HepG2 (cell line): ENCODE results near the gene MRPL30. TPM values are rescaled to one million over a fixed set of nuclear protein-coding genes. Genes with fewer than 3 reads are reported as not detected.

ENCODE experiments used
- AHDC1 ChIP-seq: sonication (generic); formaldehyde crosslinking; IDR thresholded peaks from 2 replicates; pipeline ENCODE4 v1.5.1; 2020; ENCODE audit warnings: mild to moderate bottlenecking, missing genetic modification reagents, borderline replicate concordance
- FLYWCH1 ChIP-seq: sonication (generic); formaldehyde crosslinking; IDR thresholded peaks from 2 replicates; pipeline ENCODE4 v1.8.1; 2023; ENCODE audit warnings: mild to moderate bottlenecking, missing genetic modification reagents
- FOXK2 ChIP-seq: fragments of 450-650 bp; IDR thresholded peaks from 2 replicates; pipeline ENCODE4 v1.6.1; 2016
- HNRNPL ChIP-seq: fragments of 200-400 bp; formaldehyde crosslinking; IDR thresholded peaks from 2 replicates; pipeline ENCODE4 v1.6.1; 2017; ENCODE audit warnings: mild to moderate bottlenecking, low read depth, low read length
- MEIS1 ChIP-seq: sonication (generic); formaldehyde crosslinking; IDR thresholded peaks from 2 replicates; pipeline ENCODE4 v1.9.0; 2021; ENCODE audit warnings: mild to moderate bottlenecking, missing genetic modification reagents, moderate library complexity, borderline replicate concordance
- RXRA ChIP-seq: sonication (generic); formaldehyde crosslinking; IDR thresholded peaks from 2 replicates; pipeline ENCODE4 v1.5.1; 2020; ENCODE audit warnings: missing genetic modification reagents
- SKIL ChIP-seq: sonication (generic); formaldehyde crosslinking; IDR thresholded peaks from 2 replicates; pipeline ENCODE4 v1.8.0; 2022; ENCODE audit warnings: missing genetic modification reagents, mild to moderate bottlenecking, moderate library complexity, borderline replicate concordance
- TMF1 ChIP-seq: sonication (generic); formaldehyde crosslinking; IDR thresholded peaks from 2 replicates; pipeline ENCODE4 v1.8.1; 2022; ENCODE audit warnings: low read depth, missing genetic modification reagents
- ZBTB33 ChIP-seq: sonication (generic); formaldehyde crosslinking; IDR thresholded peaks from 2 replicates; pipeline ENCODE4 v1.4.0; 2020; ENCODE audit warnings: missing genetic modification reagents
- ZNF12 ChIP-seq: sonication (generic); formaldehyde crosslinking; IDR thresholded peaks from 2 replicates; pipeline ENCODE4 v1.5.0; 2020; ENCODE audit warnings: missing genetic modification reagents
- ZNF335 ChIP-seq: sonication (generic); formaldehyde crosslinking; IDR thresholded peaks from 2 replicates; pipeline ENCODE4 v1.4.0; 2020; ENCODE audit warnings: missing genetic modification reagents
- ZNF776 ChIP-seq: sonication (generic); formaldehyde crosslinking; IDR thresholded peaks from 2 replicates; pipeline ENCODE4 v1.4.0; 2020; ENCODE audit warnings: mild to moderate bottlenecking, missing genetic modification reagents
- polyA plus RNA-seq, 8 experiments: library from polyadenylated mRNA; depleted of rRNA in 3 of 8; stranded (reverse) in 7 of 8; unstranded in 1 of 8; fragments of >200 nt; fragmentation: Illumina TruSeq in 4 of 8; extraction: Trizol in 4 of 8; gene quantifications; 2 replicates each; pipeline versions ENCODE4 v1.2.1 to v1.2.3, GENCODE V29; 2011 to 2016; ENCODE audit warnings: low read depth in 4 of 8, missing spikeins in 1 of 8, mixed read lengths in 1 of 8; ENCODE audit not compliant: insufficient read depth in 1 of 8
- total RNA-seq, 5 experiments: library from RNA; depleted of rRNA; stranded (reverse); fragments of >200 nt; fragmentation: Illumina TruSeq; extraction: Trizol; gene quantifications; 2 replicates each; pipeline ENCODE4 v1.2.3, GENCODE V29; 2016; ENCODE audit warnings: low read depth in 1 of 5
- TF ChIP-seq, protein P1 (sequence below): sonication (generic); formaldehyde crosslinking; IDR thresholded peaks from 2 replicates; pipeline ENCODE4 v1.4.0; 2020; ENCODE audit warnings: missing genetic modification reagents
- TF ChIP-seq, protein P2 (sequence below): sonication (generic); formaldehyde crosslinking; IDR thresholded peaks from 2 replicates; pipeline ENCODE4 v1.4.0; 2020; ENCODE audit warnings: missing genetic modification reagents

The MRPL30 gene
- total and polyA plus RNA-seq, 2 of the 13 experiments (the other 11 are each of a cell fraction or from before 2014, with no cell fraction given) = 30.2 to 75.3 TPM

- TF ChIP-seq TMF1 (peak; percentile 43; the same call in 1 of the 2 replicates), RXRA (CRISPR knock-in tag) (peak; percentile 89), FLYWCH1 (CRISPR knock-in tag) (peak; percentile 38; the same call in 1 of the 2 replicates), FOXK2 (0 out of 2 replicates have a peak, but pooled peaks have one; percentile 6), ZBTB33 (CRISPR knock-in tag) (peak; percentile 77), HNRNPL (0 out of 2 replicates have a peak, but pooled peaks have one; percentile 62), MEIS1 (CRISPR knock-in tag) (peak; percentile 65), ZNF776 (peak; percentile 26; the same call in 1 of the 2 replicates), SKIL (peak; percentile 46; the same call in 1 of the 2 replicates), ZNF12 (CRISPR knock-in tag) (peak; percentile 78), AHDC1 (peak; percentile 75; the same call in 1 of the 2 replicates), ZNF335 (CRISPR knock-in tag) (peak; percentile 94)
- TF ChIP-seq, protein P1, sequence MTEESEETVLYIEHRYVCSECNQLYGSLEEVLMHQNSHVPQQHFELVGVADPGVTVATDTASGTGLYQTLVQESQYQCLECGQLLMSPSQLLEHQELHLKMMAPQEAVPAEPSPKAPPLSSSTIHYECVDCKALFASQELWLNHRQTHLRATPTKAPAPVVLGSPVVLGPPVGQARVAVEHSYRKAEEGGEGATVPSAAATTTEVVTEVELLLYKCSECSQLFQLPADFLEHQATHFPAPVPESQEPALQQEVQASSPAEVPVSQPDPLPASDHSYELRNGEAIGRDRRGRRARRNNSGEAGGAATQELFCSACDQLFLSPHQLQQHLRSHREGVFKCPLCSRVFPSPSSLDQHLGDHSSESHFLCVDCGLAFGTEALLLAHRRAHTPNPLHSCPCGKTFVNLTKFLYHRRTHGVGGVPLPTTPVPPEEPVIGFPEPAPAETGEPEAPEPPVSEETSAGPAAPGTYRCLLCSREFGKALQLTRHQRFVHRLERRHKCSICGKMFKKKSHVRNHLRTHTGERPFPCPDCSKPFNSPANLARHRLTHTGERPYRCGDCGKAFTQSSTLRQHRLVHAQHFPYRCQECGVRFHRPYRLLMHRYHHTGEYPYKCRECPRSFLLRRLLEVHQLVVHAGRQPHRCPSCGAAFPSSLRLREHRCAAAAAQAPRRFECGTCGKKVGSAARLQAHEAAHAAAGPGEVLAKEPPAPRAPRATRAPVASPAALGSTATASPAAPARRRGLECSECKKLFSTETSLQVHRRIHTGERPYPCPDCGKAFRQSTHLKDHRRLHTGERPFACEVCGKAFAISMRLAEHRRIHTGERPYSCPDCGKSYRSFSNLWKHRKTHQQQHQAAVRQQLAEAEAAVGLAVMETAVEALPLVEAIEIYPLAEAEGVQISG = peak; percentile 98
- TF ChIP-seq, protein P2, sequence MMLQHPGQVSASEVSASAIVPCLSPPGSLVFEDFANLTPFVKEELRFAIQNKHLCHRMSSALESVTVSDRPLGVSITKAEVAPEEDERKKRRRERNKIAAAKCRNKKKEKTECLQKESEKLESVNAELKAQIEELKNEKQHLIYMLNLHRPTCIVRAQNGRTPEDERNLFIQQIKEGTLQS (CRISPR knock-in tag) = no peak
These were observed at the start of gene MRPL30, which contains the start of gene MITD1 (continued) for GRCh38 chr2:99180755-99181623.
